HepG2 (cell line): ENCODE measurements around the gene BLVRB. TPM values are rescaled to one million over a fixed set of nuclear protein-coding genes. Genes with fewer than 3 reads are reported as not detected.

Experiments
- AGO1 ChIP-seq: fragments of 200-400 bp; formaldehyde crosslinking; IDR thresholded peaks from 2 replicates; pipeline ENCODE4 v1.6.1; 2017; ENCODE audit warnings: mild to moderate bottlenecking, low read depth, low read length, moderate library complexity; ENCODE audit not compliant: poor library complexity, severe bottlenecking
- ARID4A ChIP-seq: sonication (generic); formaldehyde crosslinking; IDR thresholded peaks from 2 replicates; pipeline ENCODE4 v1.5.0; 2020; ENCODE audit warnings: mild to moderate bottlenecking, missing genetic modification reagents, borderline replicate concordance
- BCL3 ChIP-seq: sonication (generic); formaldehyde crosslinking; IDR thresholded peaks from 2 replicates; pipeline ENCODE4 v1.5.1; 2020; ENCODE audit warnings: mild to moderate bottlenecking, missing genetic modification reagents, moderate library complexity
- CREBL2 ChIP-seq: sonication (generic); formaldehyde crosslinking; IDR thresholded peaks from 2 replicates; pipeline ENCODE4 v1.8.1; 2023; ENCODE audit warnings: missing genetic modification reagents, mild to moderate bottlenecking, borderline replicate concordance
- KAT2B ChIP-seq: fragments of 150-350 bp; IDR thresholded peaks from 2 replicates; pipeline ENCODE4 v1.6.1; 2014; ENCODE audit warnings: low read depth, low read length, borderline replicate concordance
- KLF16 ChIP-seq, 2 experiments: sonication (generic) in 1 of 2; formaldehyde crosslinking in 1 of 2; IDR thresholded peaks; 2 replicates each; pipeline versions ENCODE4 v1.6.1 to v1.8.0; 2016 to 2023; ENCODE audit warnings: missing genetic modification reagents in 2 of 2, missing compliant biosample characterization in 1 of 2
- NPAS2 ChIP-seq: sonication (generic); formaldehyde crosslinking; IDR thresholded peaks from 2 replicates; pipeline ENCODE4 v1.8.0; 2022; ENCODE audit warnings: mild to moderate bottlenecking, missing genetic modification reagents, borderline replicate concordance
- REPIN1 ChIP-seq: sonication (generic); formaldehyde crosslinking; IDR thresholded peaks from 2 replicates; pipeline ENCODE4 v1.8.0; 2022; ENCODE audit warnings: missing genetic modification reagents, low read depth, mild to moderate bottlenecking, borderline replicate concordance
- SALL2 ChIP-seq: sonication (generic); formaldehyde crosslinking; IDR thresholded peaks from 2 replicates; pipeline ENCODE4 v1.8.1; 2023; ENCODE audit warnings: mild to moderate bottlenecking, missing genetic modification reagents, inconsistent platforms
- SOX6 ChIP-seq, 2 experiments: fragments of 450-650 bp in 1 of 2; sonication (generic) in 1 of 2; formaldehyde crosslinking in 1 of 2; IDR thresholded peaks; 2 replicates each; pipeline versions ENCODE4 v1.4.0 to v1.6.1; 2017 to 2020; ENCODE audit warnings: antibody characterized with exemption in 1 of 2, mild to moderate bottlenecking in 1 of 2, missing genetic modification reagents in 1 of 2
- ZBTB21 ChIP-seq: sonication (generic); formaldehyde crosslinking; IDR thresholded peaks from 2 replicates; pipeline ENCODE4 v1.4.0; 2020; ENCODE audit warnings: missing genetic modification reagents
- ZNF543 ChIP-seq: sonication (generic); formaldehyde crosslinking; IDR thresholded peaks from 2 replicates; pipeline ENCODE4 v1.4.0; 2020; ENCODE audit warnings: mild to moderate bottlenecking, missing genetic modification reagents
- polyA plus RNA-seq, 8 experiments: library from polyadenylated mRNA; depleted of rRNA in 3 of 8; stranded (reverse) in 7 of 8; unstranded in 1 of 8; fragments of >200 nt; fragmentation: Illumina TruSeq in 4 of 8; extraction: Trizol in 4 of 8; gene quantifications; 2 replicates each; pipeline versions ENCODE4 v1.2.1 to v1.2.3, GENCODE V29; 2011 to 2016; ENCODE audit warnings: low read depth in 4 of 8, missing spikeins in 1 of 8, mixed read lengths in 1 of 8; ENCODE audit not compliant: insufficient read depth in 1 of 8
- total RNA-seq, 5 experiments: library from RNA; depleted of rRNA; stranded (reverse); fragments of >200 nt; fragmentation: Illumina TruSeq; extraction: Trizol; gene quantifications; 2 replicates each; pipeline ENCODE4 v1.2.3, GENCODE V29; 2016; ENCODE audit warnings: low read depth in 1 of 5
- TF ChIP-seq, protein P1 (sequence below): sonication (generic); formaldehyde crosslinking; IDR thresholded peaks from 2 replicates; pipeline ENCODE4 v1.5.0; 2020; ENCODE audit warnings: mild to moderate bottlenecking, missing genetic modification reagents, borderline replicate concordance
- TF ChIP-seq, protein P2 (sequence below): IDR thresholded peaks from 2 replicates; pipeline ENCODE4 v1.6.1; 2016; ENCODE audit warnings: control low read depth
- TF ChIP-seq, protein P3 (sequence below): sonication (generic); formaldehyde crosslinking; IDR thresholded peaks from 2 replicates; pipeline ENCODE4 v1.5.0; 2020; ENCODE audit warnings: missing genetic modification reagents

The BLVRB gene
- total and polyA plus RNA-seq, 2 of the 13 experiments (the other 11 are each of a cell fraction or from before 2014, with no cell fraction given), result 25.9 to 51.4 TPM

DNA sequence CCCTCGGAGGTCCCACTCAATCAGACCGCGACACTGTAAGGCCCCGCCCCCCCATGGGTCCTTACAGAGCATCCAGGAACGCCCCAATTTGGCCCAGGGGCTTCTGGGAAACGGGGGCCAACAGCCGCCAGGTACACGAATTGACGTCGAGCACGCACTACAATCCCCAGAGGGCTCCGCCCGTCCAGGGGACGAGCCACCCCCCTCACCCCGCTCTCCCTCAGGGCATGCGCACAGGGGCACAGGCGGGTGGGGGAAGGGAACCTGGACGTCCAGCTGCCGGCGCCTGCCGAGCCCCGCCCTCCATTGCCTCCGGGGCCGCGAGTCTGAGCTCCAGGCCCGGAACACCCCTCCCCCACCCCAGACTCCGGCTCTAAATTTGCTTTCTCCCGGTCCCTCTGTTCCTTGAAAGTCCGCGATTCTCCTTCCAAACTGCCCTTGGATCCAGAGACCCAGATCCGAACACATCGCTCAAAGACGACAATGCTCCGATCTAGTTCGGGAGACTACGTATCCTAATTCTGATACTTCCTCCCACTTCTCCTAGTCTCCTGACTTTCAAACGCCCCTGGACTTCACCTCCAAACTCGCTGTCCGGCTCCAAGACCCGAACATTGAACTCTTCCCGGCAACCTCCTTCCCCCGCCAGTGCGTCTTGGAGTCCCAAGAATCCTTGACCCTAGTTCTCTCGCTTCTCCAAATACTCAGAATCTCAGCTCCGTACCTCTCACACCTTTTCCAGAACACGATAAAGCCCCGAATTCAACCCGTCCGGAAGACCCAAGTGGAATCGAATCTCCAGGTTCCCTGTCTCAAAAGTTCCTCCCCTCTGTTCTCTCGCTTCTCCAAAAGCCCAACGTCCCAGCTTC is 22.2 kb downstream of the BLVRB start (continued):
- no peak for TF ChIP-seq NPAS2 (CRISPR knock-in tag)
- no peak for TF ChIP-seq CREBL2 (CRISPR knock-in tag)
- TF ChIP-seq, protein P1, sequence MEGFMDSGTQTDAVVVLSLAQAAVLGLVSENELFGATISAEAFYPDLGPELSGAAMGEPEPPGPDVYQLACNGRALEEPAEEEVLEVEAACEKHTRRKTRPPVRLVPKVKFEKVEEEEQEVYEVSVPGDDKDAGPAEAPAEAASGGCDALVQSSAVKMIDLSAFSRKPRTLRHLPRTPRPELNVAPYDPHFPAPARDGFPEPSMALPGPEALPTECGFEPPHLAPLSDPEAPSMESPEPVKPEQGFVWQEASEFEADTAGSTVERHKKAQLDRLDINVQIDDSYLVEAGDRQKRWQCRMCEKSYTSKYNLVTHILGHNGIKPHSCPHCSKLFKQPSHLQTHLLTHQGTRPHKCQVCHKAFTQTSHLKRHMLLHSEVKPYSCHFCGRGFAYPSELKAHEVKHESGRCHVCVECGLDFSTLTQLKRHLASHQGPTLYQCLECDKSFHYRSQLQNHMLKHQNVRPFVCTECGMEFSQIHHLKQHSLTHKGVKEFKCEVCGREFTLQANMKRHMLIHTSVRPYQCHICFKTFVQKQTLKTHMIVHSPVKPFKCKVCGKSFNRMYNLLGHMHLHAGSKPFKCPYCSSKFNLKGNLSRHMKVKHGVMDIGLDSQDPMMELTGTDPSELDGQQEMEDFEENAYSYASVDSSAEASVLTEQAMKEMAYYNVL (CRISPR knock-in tag), result 0 out of 2 replicates have a peak, but pooled peaks have one; percentile 23
- no peak for TF ChIP-seq REPIN1 (CRISPR knock-in tag)
- no peak for TF ChIP-seq ZNF543
- no peak; a peak in 1 of 4 replicates for TF ChIP-seq KLF16 (CRISPR knock-in tag; IDR thresholded peaks at IDR 0.05)
- TF ChIP-seq, protein P2, sequence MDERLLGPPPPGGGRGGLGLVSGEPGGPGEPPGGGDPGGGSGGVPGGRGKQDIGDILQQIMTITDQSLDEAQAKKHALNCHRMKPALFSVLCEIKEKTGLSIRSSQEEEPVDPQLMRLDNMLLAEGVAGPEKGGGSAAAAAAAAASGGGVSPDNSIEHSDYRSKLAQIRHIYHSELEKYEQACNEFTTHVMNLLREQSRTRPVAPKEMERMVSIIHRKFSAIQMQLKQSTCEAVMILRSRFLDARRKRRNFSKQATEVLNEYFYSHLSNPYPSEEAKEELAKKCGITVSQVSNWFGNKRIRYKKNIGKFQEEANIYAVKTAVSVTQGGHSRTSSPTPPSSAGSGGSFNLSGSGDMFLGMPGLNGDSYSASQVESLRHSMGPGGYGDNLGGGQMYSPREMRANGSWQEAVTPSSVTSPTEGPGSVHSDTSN (CRISPR knock-in tag), result no peak
- TF ChIP-seq BCL3 (CRISPR knock-in tag), result no peak
- TF ChIP-seq AGO1, result peak; percentile 88
- TF ChIP-seq ARID4A, result peak; percentile 66; the same call in 1 of the 2 replicates
- TF ChIP-seq, protein P3, sequence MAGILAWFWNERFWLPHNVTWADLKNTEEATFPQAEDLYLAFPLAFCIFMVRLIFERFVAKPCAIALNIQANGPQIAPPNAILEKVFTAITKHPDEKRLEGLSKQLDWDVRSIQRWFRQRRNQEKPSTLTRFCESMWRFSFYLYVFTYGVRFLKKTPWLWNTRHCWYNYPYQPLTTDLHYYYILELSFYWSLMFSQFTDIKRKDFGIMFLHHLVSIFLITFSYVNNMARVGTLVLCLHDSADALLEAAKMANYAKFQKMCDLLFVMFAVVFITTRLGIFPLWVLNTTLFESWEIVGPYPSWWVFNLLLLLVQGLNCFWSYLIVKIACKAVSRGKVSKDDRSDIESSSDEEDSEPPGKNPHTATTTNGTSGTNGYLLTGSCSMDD, result no peak
- TF ChIP-seq SOX6 (IDR thresholded peaks at IDR 0.05), result no peak
- TF ChIP-seq SOX6 (CRISPR knock-in tag; IDR thresholded peaks at IDR 0.05), result peak; percentile 36; the same call in 1 of the 2 replicates
- no peak for TF ChIP-seq ZBTB21 (CRISPR knock-in tag)
- TF ChIP-seq KAT2B, result no peak
- peak; percentile 42; the same call in 1 of the 2 replicates for TF ChIP-seq SALL2 (CRISPR knock-in tag)
